OCI-LY1 (cell line): ENCODE data around the gene PRL.

Source experiments
- H2AFZ ChIP-seq: fragments of 200-600 bp; sonication (generic), shearing (Covaris generic); 2 replicates; pipeline ENCODE4 v1.6.0; 2014; ENCODE audit warnings: antibody characterized with exemption, mild to moderate bottlenecking, low read length
- H3F3A ChIP-seq: fragments of 200-600 bp; sonication (generic), shearing (Covaris generic); 2 replicates; pipeline ENCODE4 v1.6.0; 2014; ENCODE audit warnings: mild to moderate bottlenecking, antibody characterized with exemption, low read length, moderate library complexity; ENCODE audit not compliant: insufficient read depth
- H3K27ac ChIP-seq: fragments of 200-600 bp; sonication (generic); 2 replicates; pipeline ENCODE4 v1.5.1; 2014; ENCODE audit warnings: low read length, mixed run types, mild to moderate bottlenecking, low read depth; ENCODE audit not compliant: poor library complexity, severe bottlenecking
- H3K27me3 ChIP-seq: fragments of 200-600 bp; sonication (generic); 2 replicates; pipeline ENCODE4 v1.6.0; 2014; ENCODE audit warnings: antibody characterized with exemption, mild to moderate bottlenecking, low read length, moderate library complexity; ENCODE audit not compliant: insufficient read depth
- H3K36me3 ChIP-seq: fragments of 200-600 bp; sonication (generic); 2 replicates; pipeline ENCODE4 v1.6.1; 2014; ENCODE audit warnings: mild to moderate bottlenecking, antibody characterized with exemption, low read length, moderate library complexity, mixed read lengths; ENCODE audit not compliant: insufficient read depth
- H3K4me1 ChIP-seq: fragments of 200-600 bp; sonication (generic); 2 replicates; pipeline ENCODE4 v1.5.1; 2014; ENCODE audit warnings: mild to moderate bottlenecking, low read length, moderate library complexity; ENCODE audit not compliant: insufficient read depth, severe bottlenecking
- H3K4me2 ChIP-seq: fragments of 200-600 bp; sonication (generic), shearing (Covaris generic); 2 replicates; pipeline ENCODE4 v1.6.1; 2014; ENCODE audit warnings: low read length
- H3K4me3 ChIP-seq: fragments of 200-600 bp; sonication (generic); 2 replicates; pipeline ENCODE4 v1.5.1; 2014; ENCODE audit warnings: low read length, low read depth, mild to moderate bottlenecking, mixed read lengths; ENCODE audit not compliant: poor library complexity, severe bottlenecking
- H3K79me2 ChIP-seq: fragments of 200-600 bp; shearing (Covaris generic); 2 replicates; pipeline ENCODE4 v1.6.1; 2016; ENCODE audit warnings: mixed run types, low read length, mixed read lengths; ENCODE audit not compliant: insufficient read depth
- H3K9ac ChIP-seq: fragments of 200-600 bp; sonication (generic), shearing (Covaris generic); 2 replicates; pipeline ENCODE4 v1.6.1; 2014; ENCODE audit warnings: mild to moderate bottlenecking, low read length, mixed read lengths
- H3K9me2 ChIP-seq: fragments of 200-600 bp; sonication (generic), shearing (Covaris generic); 2 replicates; pipeline ENCODE4 v1.6.1; 2014; ENCODE audit warnings: low read depth, mild to moderate bottlenecking, low read length, mixed read lengths
- H3K9me3 ChIP-seq: fragments of 200-600 bp; shearing (Covaris generic); 2 replicates; pipeline ENCODE4 v1.6.1; 2014; ENCODE audit warnings: low read length, mixed read lengths
- H4K20me1 ChIP-seq: fragments of 200-600 bp; sonication (generic), shearing (Covaris generic); 2 replicates; pipeline ENCODE4 v1.6.0; 2016; ENCODE audit warnings: mild to moderate bottlenecking, low read length; ENCODE audit not compliant: insufficient read depth
- EZH2 ChIP-seq: fragments of 200-600 bp; sonication (generic), shearing (Covaris generic); IDR thresholded peaks from 2 replicates; pipeline ENCODE4 v1.8.0; 2017; ENCODE audit warnings: borderline replicate concordance, mixed run types, mild to moderate bottlenecking, antibody characterized with exemption, low read length, moderate library complexity, mixed read lengths
- TF ChIP-seq, protein P1 (sequence below): fragments of 200-600 bp; sonication (generic), shearing (Covaris generic); IDR thresholded peaks from 2 replicates; pipeline ENCODE4 v1.5.1; 2017; ENCODE audit warnings: mild to moderate bottlenecking, antibody characterized with exemption, low read length, moderate library complexity, mixed read lengths

Gene PRL

DNA sequence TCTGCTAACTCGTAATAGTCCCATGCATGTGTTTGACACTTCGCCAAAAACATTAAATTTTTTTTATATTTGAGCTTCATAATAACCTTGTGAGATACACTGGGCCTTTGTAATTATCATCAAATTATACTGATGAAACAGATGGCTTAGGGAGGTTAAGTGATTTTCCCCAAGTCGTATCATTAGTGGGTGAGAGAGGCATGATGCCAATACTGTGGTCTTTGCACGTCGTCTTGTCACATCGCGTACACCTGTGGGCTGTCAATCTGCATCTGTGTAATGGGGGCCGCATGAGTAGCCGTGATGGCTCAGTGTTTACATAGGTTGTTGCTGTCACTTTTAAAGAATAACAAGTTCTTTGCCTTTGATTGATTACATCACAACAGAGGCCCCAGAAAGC is 1.7 kb downstream of the PRL start:
- Histone ChIP-seq H4K20me1 (no peaks in the 10 kb centered on the region), H3F3A (no peaks in the 10 kb centered on the region), H3K79me2 (no peaks in the 10 kb centered on the region), H3K4me1 (peaks cover 47% of the 10 kb centered on the region), H3K4me2 (peak overlapping the region; percentile 21; the same call in 1 of the 2 replicates), H3K9me3 (no peaks in the 10 kb centered on the region), H3K27me3 (no peaks in the 10 kb centered on the region), H3K9ac (peak overlapping the region; percentile 16), H3K9me2 (no peaks in the 10 kb centered on the region), H3K36me3 (peaks cover 7% of the 10 kb centered on the region; the same call in 1 of the 2 replicates), H3K27ac (peak overlapping the region; percentile 53), H3K4me3 (no peak overlapping the region), H2AFZ (no peak overlapping the region)
- TF ChIP-seq EZH2 = no peak
- TF ChIP-seq, protein P1, sequence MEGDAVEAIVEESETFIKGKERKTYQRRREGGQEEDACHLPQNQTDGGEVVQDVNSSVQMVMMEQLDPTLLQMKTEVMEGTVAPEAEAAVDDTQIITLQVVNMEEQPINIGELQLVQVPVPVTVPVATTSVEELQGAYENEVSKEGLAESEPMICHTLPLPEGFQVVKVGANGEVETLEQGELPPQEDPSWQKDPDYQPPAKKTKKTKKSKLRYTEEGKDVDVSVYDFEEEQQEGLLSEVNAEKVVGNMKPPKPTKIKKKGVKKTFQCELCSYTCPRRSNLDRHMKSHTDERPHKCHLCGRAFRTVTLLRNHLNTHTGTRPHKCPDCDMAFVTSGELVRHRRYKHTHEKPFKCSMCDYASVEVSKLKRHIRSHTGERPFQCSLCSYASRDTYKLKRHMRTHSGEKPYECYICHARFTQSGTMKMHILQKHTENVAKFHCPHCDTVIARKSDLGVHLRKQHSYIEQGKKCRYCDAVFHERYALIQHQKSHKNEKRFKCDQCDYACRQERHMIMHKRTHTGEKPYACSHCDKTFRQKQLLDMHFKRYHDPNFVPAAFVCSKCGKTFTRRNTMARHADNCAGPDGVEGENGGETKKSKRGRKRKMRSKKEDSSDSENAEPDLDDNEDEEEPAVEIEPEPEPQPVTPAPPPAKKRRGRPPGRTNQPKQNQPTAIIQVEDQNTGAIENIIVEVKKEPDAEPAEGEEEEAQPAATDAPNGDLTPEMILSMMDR = no peak

DNA sequence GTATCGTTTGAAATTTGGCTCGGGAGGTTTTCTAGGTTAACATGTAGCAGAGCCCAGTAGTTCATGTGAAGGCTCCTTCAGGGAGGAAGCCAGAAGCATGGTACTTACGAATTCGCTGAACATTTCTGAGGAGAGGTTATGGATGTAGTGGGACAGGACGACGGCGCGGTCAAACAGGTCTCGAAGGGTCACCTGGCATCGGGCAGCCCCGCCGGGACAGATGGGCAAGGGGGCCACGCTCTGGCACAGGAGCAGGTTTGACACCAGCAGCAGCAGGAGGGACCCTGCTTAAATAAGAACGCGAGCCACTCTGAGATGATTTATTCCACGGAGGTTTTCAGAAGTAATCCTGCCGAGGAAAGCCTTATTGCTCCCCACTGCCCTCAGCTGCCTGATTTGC is 2.5 kb downstream of the PRL start:
- H3K27me3 ChIP-seq = no peaks in the 10 kb centered on the region
- H3K9ac ChIP-seq = no peak overlapping the region; the same call in 1 of the 2 replicates
- H3K9me2 ChIP-seq = no peaks in the 10 kb centered on the region
- H2AFZ ChIP-seq = no peak overlapping the region
- no peaks in the 10 kb centered on the region for H3K9me3 ChIP-seq
- H3K79me2 ChIP-seq = no peaks in the 10 kb centered on the region
- peaks cover 43% of the 10 kb centered on the region for H3K4me1 ChIP-seq
- peak overlapping the region; percentile 53 for H3K27ac ChIP-seq
- no peak overlapping the region; the same call in 1 of the 2 replicates for H3K4me2 ChIP-seq
- H3K4me3 ChIP-seq = no peak overlapping the region
- H3K36me3 ChIP-seq = peaks cover 7% of the 10 kb centered on the region; the same call in 1 of the 2 replicates
- H4K20me1 ChIP-seq = no peaks in the 10 kb centered on the region
- TF ChIP-seq, protein P1 = no peak
- no peak for TF ChIP-seq EZH2
- H3F3A ChIP-seq = no peaks in the 10 kb centered on the region

DNA sequence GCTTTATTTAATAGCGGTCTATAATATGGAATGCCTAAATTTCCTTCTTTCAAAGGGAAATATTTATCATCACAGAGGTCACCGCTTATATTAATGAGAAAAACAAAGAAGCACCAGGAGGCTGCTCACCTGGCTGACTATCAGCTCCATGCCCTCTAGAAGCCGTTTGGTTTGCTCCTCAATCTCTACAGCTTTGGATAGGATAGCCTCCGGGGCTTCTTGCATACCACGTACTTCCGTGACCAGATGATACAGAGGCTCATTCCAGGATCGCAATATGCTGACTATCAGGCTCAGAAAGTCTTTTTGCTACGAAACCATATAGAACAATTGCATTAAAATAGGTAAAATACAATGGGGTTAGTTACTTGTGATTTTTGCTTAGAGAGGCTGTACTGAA is 6.8 kb downstream of the PRL start:
- H3K36me3 ChIP-seq = peaks cover 7% of the 10 kb centered on the region; the same call in 1 of the 2 replicates
- peaks cover 9% of the 10 kb centered on the region for H3K4me1 ChIP-seq
- H2AFZ ChIP-seq = no peak overlapping the region
- H3K79me2 ChIP-seq = no peaks in the 10 kb centered on the region
- H3K27me3 ChIP-seq = no peaks in the 10 kb centered on the region
- H3K4me3 ChIP-seq = no peak overlapping the region
- no peaks in the 10 kb centered on the region for H3K9me2 ChIP-seq
- no peaks in the 10 kb centered on the region for H3F3A ChIP-seq
- no peak for TF ChIP-seq EZH2
- TF ChIP-seq, protein P1 = no peak
- no peak overlapping the region for H3K27ac ChIP-seq
- H3K9me3 ChIP-seq = no peaks in the 10 kb centered on the region
- H3K9ac ChIP-seq = no peak overlapping the region
- H3K4me2 ChIP-seq = no peak overlapping the region
- H4K20me1 ChIP-seq = no peaks in the 10 kb centered on the region
